Brain microvascular endothelial cell (primary cell): Measurements from ENCODE around the gene THSD7B.
A peak's percentile ranks its signal among the peaks of the same experiment; 100 is the strongest.

Experiments used
- DNase-seq: peaks from one replicate; pipeline ENCODE4 v3.0.0-alpha.2; 2020
- H3K27ac ChIP-seq: fragments of 250-450 bp; sonication (Bioruptor Pico); 2 replicates; pipeline ENCODE4 v1.5.1; 2020; ENCODE audit warnings: mild to moderate bottlenecking, moderate library complexity
- H3K27me3 ChIP-seq: fragments of 250-450 bp; sonication (Bioruptor Pico); replicated peaks from 2 replicates; pipeline ENCODE4 v1.5.1; 2020; ENCODE audit warnings: mild to moderate bottlenecking
- H3K36me3 ChIP-seq: fragments of 250-450 bp; sonication (Bioruptor Pico); replicated peaks from 2 replicates; pipeline ENCODE4 v1.5.1; 2020; ENCODE audit warnings: mild to moderate bottlenecking
- H3K4me3 ChIP-seq: 2 replicates; pipeline ENCODE4 v1.5.1; 2011; ENCODE audit warnings: low read depth, mild to moderate bottlenecking, control low read depth, low read length, moderate library complexity
- in situ Hi-C: cut with HindIII; loops from 2 replicates; pipeline ENCODE4 v1.10.0; 2017; ENCODE audit warnings: low sequenced_read_pairs, low pct_ligation_motif_present
- TF ChIP-seq, protein P1 (sequence below): IDR thresholded peaks from 2 replicates; pipeline ENCODE4 v1.5.1; 2011; ENCODE audit warnings: low read depth, mild to moderate bottlenecking, moderate library complexity, low read length, control low read depth, inconsistent platforms; ENCODE audit errors: missing control alignments

THSD7B gene

DNA sequence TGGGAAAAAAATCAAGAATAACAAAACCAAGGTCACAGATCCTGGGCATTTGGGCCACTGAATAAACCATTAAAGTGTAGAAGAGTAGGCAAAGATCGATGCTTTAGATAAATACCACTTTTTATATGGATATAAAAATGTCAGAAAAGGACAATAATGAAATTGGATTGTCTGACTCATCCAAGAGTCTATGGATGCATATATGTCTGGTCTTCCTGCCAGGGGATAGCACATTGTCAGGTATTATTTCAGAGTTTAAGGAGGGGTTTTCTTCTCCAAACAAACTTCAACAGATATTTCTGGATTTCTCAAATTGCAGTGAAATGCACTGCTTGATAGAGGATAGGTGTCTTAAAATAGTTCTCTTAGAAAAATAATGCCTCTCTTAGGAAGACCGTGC lies 466.7 kb downstream of the THSD7B start:
- no peaks in the 10 kb centered on the region for H3K27me3 ChIP-seq
- H3K4me3 ChIP-seq, result no peak overlapping the region
- no peak overlapping the region for H3K27ac ChIP-seq
- no peaks in the 10 kb centered on the region for H3K36me3 ChIP-seq
- TF ChIP-seq, protein P1, sequence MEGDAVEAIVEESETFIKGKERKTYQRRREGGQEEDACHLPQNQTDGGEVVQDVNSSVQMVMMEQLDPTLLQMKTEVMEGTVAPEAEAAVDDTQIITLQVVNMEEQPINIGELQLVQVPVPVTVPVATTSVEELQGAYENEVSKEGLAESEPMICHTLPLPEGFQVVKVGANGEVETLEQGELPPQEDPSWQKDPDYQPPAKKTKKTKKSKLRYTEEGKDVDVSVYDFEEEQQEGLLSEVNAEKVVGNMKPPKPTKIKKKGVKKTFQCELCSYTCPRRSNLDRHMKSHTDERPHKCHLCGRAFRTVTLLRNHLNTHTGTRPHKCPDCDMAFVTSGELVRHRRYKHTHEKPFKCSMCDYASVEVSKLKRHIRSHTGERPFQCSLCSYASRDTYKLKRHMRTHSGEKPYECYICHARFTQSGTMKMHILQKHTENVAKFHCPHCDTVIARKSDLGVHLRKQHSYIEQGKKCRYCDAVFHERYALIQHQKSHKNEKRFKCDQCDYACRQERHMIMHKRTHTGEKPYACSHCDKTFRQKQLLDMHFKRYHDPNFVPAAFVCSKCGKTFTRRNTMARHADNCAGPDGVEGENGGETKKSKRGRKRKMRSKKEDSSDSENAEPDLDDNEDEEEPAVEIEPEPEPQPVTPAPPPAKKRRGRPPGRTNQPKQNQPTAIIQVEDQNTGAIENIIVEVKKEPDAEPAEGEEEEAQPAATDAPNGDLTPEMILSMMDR, result no peak
- in situ Hi-C loops, result no loop called here
- no peak for DNase-seq

DNA sequence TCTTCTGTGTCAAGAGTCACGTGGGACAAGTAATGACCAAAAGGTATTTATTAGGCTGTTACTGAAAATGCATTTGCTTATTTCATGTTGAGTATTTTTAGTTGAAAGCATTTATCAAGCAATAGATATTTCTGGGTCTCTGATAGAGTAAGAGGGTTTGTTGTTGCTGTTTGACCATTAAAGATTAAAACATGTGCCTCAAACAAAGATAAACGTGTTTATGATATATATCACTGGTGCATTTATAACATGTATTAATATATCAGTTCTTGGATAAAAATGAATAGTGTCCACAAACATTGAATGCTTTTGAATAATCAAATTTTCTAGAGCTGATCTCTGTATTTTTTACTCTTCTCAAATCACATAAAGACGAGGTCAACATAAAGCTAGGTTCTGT lies 467.7 kb downstream of the THSD7B start:
- no peak overlapping the region for H3K4me3 ChIP-seq

DNA sequence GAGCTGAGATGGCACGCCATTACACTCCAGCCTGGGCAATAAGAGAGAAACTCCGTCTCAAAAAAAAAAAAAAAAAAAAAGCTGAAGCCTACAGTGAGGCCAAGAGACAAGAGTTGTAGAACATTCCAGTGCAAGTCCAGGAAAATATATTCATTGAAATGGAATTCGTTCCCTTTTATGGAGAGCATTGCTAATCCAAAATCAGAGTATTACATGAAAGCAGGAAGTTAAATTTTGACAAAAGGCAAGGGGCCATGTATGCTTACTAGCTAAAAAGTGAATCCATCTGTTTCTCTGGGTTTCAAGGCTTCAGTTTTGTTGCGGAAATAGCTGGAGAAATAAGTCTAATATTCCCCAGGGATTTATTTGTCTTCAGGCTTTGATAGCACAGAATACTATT lies 471.7 kb downstream of the THSD7B start:
- H3K4me3 ChIP-seq, result no peak overlapping the region
- TF ChIP-seq, protein P1, result no peak
- no peaks in the 10 kb centered on the region for H3K27me3 ChIP-seq
- in situ Hi-C loops, result no loop called here
- H3K27ac ChIP-seq, result peak overlapping the region; percentile 64
- H3K36me3 ChIP-seq, result no peaks in the 10 kb centered on the region
- peak; percentile 23 for DNase-seq

More for the DNA sequence above, 467.7 kb downstream of the THSD7B start:
- in situ Hi-C loops, result no loop called here
- Histone ChIP-seq H3K27ac (no peak overlapping the region), H3K36me3 (no peaks in the 10 kb centered on the region), H3K27me3 (no peaks in the 10 kb centered on the region)
- TF ChIP-seq, protein P1, result no peak
- no peak for DNase-seq

DNA sequence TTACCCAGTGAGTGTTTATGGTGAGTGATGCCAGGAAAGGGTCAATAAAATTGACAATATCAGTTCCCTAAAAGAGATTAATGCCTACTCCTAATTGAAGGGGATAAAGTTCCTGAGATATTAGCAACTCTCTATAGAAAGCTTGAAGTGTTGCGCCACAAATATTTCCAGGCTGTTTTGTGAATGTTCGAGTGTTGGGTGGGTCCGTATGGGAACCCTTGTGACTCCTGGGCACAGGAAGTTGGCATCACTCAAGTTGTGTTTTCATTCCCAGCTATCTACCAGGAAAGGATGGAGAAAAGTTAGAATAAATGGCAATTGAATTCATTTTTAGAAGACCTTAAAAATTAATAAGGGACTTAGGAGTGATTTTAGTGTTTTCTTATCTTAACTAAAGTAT lies 472.7 kb downstream of the THSD7B start:
- Histone ChIP-seq H3K36me3 (no peaks in the 10 kb centered on the region), H3K4me3 (no peak overlapping the region), H3K27me3 (no peaks in the 10 kb centered on the region), H3K27ac (no peak overlapping the region)
- in situ Hi-C loops, result no loop called here
- TF ChIP-seq, protein P1, result no peak
- DNase-seq, result no peak

DNA sequence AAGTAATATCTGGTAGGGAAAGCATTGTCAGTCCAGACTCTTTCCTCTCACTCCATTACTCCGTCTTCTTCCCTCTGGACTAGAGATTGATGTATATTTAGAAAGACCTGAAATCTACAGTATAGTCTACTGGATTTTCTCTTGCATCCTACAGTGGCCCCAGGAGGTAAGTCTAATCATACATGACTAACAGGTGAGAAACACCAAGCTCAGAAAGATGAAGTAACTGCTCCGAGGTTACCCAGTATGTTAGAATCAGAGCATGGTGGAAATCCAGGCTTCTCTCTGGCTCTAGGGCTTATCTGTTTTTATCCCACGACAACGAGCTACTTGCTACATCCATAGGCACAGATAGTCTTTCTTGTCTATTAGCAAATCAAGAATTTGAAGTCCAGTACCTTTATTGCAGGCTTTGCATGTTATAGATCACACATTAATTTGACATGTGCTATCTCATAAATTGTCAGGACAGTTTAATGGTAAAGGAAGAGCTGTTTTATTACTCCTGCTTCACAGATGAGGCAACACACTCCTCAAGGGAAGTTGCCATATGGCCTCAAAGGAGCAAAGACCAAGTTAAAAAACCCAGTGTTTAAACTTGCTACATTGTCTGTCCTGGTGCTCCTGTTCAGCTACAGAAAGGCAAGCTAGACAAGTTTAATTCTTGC lies 484.3 kb downstream of the THSD7B start:
- in situ Hi-C loops, result no loop called here
- H3K27me3 ChIP-seq, result no peaks in the 10 kb centered on the region
- no peak overlapping the region for H3K4me3 ChIP-seq
- TF ChIP-seq, protein P1, result no peak
- no peaks in the 10 kb centered on the region for H3K36me3 ChIP-seq
- H3K27ac ChIP-seq, result no peak overlapping the region
- DNase-seq, result no peak

DNA sequence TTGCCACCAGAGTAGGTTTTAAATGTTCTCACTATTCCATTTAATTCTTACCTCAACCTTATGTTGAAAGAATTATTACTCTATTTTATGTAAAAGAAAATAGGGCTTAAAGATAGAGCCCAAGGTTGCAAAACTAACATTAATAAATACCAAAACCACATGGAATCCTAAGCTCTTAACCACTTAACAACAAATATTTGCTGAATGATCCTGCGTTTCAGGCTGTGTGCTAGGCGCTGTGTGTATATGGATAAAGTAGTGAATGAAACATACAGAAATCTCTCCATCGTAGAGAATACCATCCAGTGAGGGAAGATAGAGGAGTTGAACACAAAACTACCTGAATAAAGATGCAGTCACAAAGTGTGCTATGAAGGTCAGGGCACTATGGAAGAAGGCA lies 485.1 kb downstream of the THSD7B start:
- H3K27me3 ChIP-seq, result no peaks in the 10 kb centered on the region
- no peak overlapping the region for H3K27ac ChIP-seq
- in situ Hi-C loops, result no loop called here
- no peak for DNase-seq
- TF ChIP-seq, protein P1, result no peak
- H3K36me3 ChIP-seq, result no peaks in the 10 kb centered on the region
- H3K4me3 ChIP-seq, result no peak overlapping the region
